COLO668 (cell line): ENCODE data around the gene COG7.

Source experiments
- DNase-seq: peaks from one replicate; lab custom pipeline; 2025; ENCODE audit not compliant: unreplicated experiment; lab: John Stamatoyannopoulos, UW

COG7 gene

DNA sequence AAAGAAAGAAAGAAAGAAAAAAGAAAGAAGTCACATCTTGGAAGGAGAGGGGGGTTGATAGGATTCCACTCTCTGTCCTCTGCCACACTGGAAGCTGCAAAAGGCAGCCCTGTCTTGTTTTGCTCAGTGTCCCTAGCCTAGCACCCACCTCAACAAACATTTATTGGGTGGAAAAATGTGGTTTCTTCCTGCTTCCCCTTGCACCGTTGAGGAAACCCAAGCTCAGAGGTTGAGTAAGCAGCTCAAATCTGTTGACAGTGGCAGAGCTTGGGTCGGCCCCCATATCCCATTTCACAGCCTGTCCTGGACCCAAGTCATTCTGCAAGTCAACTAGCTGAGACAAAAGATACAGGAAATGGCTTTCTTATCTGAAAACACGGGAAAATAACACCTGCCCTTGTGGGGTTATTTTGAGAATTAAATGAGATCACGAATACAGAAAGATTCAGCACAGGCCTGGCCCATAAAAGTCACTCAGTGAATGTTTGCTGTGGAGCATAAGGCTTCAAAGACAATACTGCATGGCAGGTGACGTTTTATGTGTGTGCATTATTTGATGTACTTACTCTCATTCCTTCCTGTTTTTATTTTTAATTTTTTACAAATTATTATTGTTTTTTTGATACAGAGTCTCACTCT, 87.3 kb downstream of the COG7 start:
- peak; percentile 43 for DNase-seq

DNA sequence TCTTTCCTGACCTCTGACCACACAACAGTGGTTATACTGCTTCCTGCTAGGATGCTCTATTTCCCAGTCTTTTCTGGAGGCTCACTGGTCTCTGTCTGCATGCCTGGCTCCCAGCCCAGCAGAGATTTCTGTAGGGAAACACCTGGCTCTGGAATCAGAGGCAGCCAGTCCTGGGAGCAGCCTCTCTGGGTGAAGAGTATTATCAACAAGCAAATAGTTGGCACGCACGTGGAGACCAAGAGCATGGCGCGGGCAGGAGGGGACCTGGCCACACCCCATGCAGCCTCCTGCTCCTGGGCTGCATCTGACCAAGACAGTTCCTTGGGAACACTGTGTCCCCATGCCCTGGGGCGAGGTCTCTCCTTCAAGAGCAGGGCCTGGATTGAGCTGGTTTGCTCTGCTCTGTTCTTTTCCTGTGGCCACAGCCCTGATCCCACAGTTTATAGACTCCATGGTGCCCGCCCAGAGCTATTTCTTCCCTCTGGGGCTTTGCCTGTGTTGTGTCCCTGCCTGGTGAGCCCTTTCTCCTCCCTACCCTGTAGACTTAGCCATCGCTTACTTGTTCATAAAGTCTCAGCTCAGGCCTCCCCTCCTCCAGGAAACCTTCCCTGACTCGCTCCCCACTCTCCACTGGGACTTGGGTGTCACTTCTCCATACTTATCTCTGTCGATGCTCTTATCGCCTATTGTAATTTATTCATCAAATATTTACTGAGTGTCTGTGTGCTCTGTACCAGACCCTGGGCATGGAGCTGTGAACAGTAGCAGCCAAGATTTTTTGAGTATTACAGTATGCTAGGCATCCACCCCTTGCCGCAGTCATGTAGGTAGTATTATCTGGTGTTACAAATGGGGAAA, 90.3 kb downstream of the COG7 start:
- peak; percentile 80 for DNase-seq

- no peak for DNase-seq
Measured at GRCh38 chr16:23359092-23359760, 93.8 kb downstream of the COG7 start.

DNA sequence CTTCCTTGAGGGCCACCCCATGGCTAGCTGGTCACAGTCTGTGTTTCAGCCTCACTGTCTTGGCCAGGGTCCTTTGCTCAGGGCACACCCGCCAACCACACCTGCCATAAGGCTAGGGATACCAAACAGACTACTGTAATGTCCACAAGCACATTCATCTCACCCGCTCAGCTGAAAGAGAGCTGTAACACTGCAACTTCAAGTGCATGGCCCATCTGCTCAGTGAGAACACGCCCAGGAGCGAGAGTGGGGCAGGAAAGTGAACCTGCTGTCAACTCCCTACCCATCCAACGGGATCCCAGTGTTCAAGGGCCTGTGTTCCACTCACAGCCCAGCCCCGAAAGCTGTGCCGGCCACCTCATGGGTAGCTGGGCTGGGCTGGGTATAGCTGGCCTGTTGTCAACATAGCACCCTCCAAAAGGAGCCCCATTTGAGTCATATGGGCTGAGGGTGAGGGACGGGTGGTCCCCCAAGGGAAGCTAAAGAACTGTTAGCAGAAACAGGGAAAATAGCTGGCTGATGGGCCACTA, 95.2 kb downstream of the COG7 start:
- DNase-seq = peak; percentile 67

DNA sequence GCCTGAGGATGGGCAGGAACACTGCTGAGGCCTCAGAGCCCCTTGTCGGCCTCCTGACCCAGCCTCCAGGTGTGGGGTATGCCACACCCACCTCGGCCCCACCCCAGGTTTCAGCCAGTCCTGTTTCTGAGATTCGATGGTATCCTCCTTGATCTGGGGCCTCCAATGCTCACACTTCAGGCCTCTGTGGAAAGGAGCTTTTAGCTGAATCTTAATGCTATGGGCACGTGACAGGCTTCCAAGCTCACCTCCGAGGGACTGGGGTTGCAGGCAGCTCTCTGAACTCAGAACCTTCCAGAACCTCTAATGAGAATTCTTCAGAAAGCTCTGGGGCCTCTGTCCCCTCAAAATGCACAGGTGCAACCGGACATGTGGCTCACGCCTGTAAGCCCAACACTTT, 96.0 kb downstream of the COG7 start:
- DNase-seq = no peak

GRCh38 chr16:23355106-23355670, 97.8 kb downstream of the COG7 start:
- DNase-seq = no peak

DNA sequence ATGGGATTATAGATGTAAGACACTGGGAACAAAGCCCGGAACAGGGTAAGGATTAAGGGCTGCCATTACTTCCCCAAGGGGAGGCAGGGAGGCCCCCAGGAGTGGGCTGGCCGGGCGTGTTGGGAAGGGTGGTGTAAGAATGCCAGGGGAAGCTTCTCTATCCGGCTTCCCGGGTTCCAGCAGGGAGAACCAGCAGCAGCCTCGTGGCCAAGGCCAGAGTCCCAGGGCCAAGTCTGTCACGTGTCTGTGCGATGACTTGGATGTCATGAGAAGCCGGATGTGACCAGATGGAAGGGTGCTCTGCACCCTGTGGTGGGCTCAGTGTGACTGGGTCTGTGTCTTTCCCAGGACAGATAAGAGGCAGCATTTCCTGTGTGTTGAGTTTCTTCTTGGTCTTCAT, 98.7 kb downstream of the COG7 start:
- DNase-seq = no peak

DNA sequence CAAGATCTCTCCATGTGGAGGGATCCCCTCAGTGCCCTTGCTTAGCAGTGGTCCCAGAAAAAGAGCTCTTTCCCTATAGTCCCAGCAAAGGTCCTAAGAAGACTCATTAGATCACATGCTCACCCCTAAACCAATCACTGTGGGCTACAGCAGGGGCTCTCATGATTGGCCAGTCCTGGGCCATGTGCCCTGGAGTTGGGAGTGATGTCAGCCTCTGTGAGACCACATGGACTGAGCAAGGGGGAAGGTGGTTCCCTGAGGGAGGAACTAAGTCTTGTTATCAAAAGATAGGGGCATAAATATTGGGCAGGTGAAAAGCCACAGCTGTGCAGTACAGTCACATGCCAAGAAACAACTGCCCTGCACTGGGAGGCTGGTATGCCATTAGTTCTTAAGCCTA, 99.5 kb downstream of the COG7 start:
- DNase-seq = no peak

- DNase-seq = peak; percentile 37
Measured at GRCh38 chr16:23351360-23351759, 101.6 kb downstream of the COG7 start.

GRCh38 chr16:23348579-23349469, 104.2 kb downstream of the COG7 start:
- DNase-seq = no peak

- no peak for DNase-seq
Measured at GRCh38 chr16:23345237-23345636, 107.8 kb downstream of the COG7 start.

- no peak for DNase-seq
Measured at GRCh38 chr16:23343643-23344612, 109.1 kb downstream of the COG7 start.

- DNase-seq = no peak
Measured at GRCh38 chr16:23342083-23342640, 110.8 kb downstream of the COG7 start.

DNA sequence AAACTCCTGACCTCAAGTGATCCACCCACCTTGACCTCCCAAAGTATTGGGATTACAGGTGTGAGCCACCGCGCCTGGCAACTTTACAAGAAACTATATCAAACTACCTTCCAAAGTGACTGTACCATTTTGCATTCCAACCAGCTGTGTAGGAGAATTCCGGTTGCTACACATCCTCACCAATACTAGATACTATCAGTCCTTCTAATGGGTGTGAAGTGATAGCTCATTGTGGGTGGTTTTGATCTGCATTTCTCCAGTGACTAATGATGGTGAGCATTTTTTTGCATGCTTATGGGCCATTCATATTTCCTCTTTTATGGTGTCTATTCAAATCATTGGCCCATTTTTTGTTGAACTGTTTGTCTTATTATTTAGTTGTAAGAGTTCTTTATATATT, 113.2 kb downstream of the COG7 start:
- no peak for DNase-seq
